ENCODE results near the gene EYA2.

DNA sequence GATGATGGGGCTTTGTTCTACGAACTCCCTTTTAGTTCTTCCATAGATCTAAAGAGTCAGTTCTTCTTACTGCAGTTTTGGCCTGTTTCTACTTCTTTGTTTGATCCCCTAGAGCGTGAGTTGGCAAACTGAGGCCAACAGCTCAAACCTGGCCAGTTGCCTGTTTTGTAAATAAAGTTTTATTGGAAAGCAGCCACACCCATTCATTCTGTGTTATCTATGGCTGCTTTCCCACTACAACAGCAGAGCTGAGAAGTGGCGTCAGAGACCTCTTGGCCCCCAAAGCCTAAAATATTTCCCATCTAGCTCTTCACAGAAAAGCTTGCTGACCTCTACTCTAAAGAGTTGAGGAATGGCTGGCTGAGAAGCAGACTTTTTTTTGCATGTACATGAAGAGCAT, 52.2 kb downstream of the EYA2 start:
- TF ChIP-seq ZNF274 (IDR thresholded peaks at IDR 0.05; ENCODE audit: low read depth, low read length) (no peak), YY1 (IDR thresholded peaks at IDR 0.05; ENCODE audit: insufficient read depth, insufficient read length) (no peak), SUZ12 (IDR thresholded peaks at IDR 0.05; ENCODE audit: extremely low read depth, insufficient read depth, insufficient read length) (no peak)
